ENCODE results near the gene INSL3. TPM values are rescaled to one million over a fixed set of nuclear protein-coding genes. Genes with fewer than 3 reads are reported as not detected.
A peak's percentile ranks its signal among the peaks of the same experiment; 100 is the strongest.

INSL3 gene
- polyA plus RNA-seq, 1 of the 3 experiments (the other 2 are of a cell fraction) = 0.21 TPM

DNA sequence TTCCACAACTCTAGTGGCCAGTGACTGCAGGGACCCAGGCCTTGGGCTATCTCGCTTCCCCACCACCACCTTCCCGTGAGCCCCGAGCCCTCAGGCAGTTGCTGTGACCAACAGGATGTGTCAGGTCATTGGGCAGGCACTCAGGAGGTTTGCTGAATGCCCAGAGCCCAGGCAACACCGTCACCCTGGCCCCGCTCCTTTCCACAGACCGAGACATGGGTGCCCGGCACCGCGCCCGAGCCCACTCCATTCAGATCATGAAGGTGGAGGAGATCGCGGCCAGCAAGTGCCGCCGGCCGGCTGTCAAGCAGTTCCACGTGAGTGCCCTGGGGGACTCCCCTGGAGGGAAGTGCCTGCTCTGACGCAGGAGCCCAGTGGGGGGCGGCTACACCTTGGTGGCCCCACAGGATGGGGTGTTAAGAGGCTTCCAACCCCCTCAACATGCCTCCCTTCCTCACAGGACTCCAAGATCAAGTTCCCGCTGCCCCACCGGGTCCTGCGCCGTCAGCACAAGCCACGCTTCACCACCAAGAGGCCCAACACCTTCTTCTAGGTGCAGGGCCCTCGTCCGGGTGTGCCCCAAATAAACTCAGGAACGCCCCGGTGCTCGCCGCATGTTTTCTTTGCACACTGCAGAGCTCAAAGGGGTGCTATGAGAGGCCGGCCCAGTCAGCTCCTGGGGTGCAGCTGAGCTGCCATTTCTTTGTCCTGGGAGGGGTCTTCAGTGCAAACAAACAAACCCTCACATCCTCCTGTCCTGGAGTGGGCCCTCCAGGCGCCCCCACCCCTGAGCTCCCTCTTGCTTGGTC lies 41.6 kb upstream of the INSL3 start:
- no peak overlapping the region for H2AFZ ChIP-seq (ENCODE audit: low read depth)
- no peaks in the 10 kb centered on the region for H3K27me3 ChIP-seq (ENCODE audit: insufficient read depth)
- H3K36me3 ChIP-seq (replicated peaks in 1 of 2; ENCODE audit: control insufficient read depth in 1 of 2, insufficient read depth in 2 of 2, low read length in 1 of 2) = peaks cover 33 to 50% of the 10 kb centered on the region in 2 experiments
- no peaks in the 10 kb centered on the region for H3K9me3 ChIP-seq
- H4K20me1 ChIP-seq (ENCODE audit: insufficient read depth) = peaks cover 56% of the 10 kb centered on the region
- H3K4me3 ChIP-seq (ENCODE audit: low read depth in 2 of 2, low read length in 1 of 2) = no peak overlapping the region
- ChIA-PET CTCF (interaction anchor here (13.8 kb wide), 1 partner anchor 71 kb away, joined by 139 read pairs; the partner anchor contains the start of gene CCDC124), POLR2A (no interaction called here)
- WGBS (ENCODE audit: low lambda C conversion rate) = 94% methylated on average over 16 of the region's 31 CpGs
- H3K9ac ChIP-seq = no peak overlapping the region
- peaks cover 31% of the 10 kb centered on the region for H3K79me2 ChIP-seq (ENCODE audit: insufficient read depth)
- no peak overlapping the region for H3K27ac ChIP-seq (ENCODE audit: low read depth in 2 of 2, low read length in 1 of 2)
- no peak for TF ChIP-seq RFX5 (IDR thresholded peaks at IDR 0.05; ENCODE audit: low read length)
- TF ChIP-seq FOSL2 (IDR thresholded peaks at IDR 0.05; ENCODE audit: borderline replicate concordance, low read depth) = no peak
- TF ChIP-seq RCOR1 (IDR thresholded peaks at IDR 0.05; ENCODE audit: low read length) = no peak
- no peak for DNase-seq
- H3F3A ChIP-seq (replicated peaks; ENCODE audit: insufficient read depth) = peaks cover 34% of the 10 kb centered on the region
- no peaks in the 10 kb centered on the region for H3K9me2 ChIP-seq
- peaks cover 0 to 17% of the 10 kb centered on the region in 2 experiments; a peak in 1 of 4 replicates for H3K4me1 ChIP-seq (ENCODE audit: control insufficient read depth in 1 of 2, insufficient read depth in 2 of 2, low read depth in 1 of 2, low read length in 1 of 2)
- no peak overlapping the region for H3K4me2 ChIP-seq

DNA sequence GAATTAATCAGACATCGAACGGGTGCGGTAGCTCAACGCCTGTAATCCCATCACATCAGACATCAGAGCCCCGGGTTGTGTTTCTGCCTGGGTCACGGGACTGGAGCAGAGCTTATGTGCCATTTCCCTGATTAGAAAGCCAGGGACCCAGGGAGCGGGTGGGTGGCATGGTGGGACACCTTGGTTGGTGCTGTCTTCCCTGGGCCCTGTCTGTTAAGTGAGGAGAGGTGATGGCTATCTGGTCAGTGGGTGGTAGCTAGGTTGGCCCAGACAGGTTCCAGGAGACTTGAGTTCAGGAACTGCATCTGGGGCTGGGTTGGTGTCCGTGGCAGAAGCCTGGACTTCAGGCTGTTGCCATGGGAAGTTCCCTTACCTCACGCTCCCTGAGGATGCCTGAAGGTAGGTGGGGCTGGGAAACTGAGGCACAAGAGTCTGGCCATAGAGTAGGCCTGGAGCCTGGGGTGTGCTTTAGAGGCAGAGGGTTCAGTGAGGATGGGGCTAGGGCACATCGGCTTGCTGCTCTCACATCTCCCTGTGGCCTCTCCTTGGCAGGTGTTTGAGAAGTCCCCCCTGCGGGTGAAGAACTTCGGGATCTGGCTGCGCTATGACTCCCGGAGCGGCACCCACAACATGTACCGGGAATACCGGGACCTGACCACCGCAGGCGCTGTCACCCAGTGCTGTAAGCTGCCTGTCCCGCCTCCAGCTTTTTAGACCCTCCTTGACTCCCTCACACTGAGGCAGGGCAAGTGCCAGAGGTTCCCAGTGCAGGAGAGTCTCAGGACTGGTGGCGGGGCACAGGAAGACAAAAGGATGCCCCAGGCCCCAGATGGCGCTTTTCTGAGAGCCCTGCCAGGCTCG lies 40.5 kb upstream of the INSL3 start:
- CTCF ChIA-PET = interaction anchor here (0.9 to 13.8 kb wide), 3 partner anchors 9 to 135 kb away, joined by 4 to 139 read pairs (median 7); partner anchors contain the start of gene CCDC124
- Histone ChIP-seq H2AFZ (ENCODE audit: low read depth) (no peak overlapping the region), H3K36me3 (replicated peaks in 1 of 2; ENCODE audit: control insufficient read depth in 1 of 2, insufficient read depth in 2 of 2, low read length in 1 of 2) (peaks cover 33 to 50% of the 10 kb centered on the region in 2 experiments), H3K9me2 (no peaks in the 10 kb centered on the region), H3K4me1 (ENCODE audit: control insufficient read depth in 1 of 2, insufficient read depth in 2 of 2, low read depth in 1 of 2, low read length in 1 of 2) (peaks cover 0 to 17% of the 10 kb centered on the region in 2 experiments; a peak in 1 of 4 replicates), H3K4me3 (ENCODE audit: low read depth in 2 of 2, low read length in 1 of 2) (peak overlapping the region; percentile 86 to 91), H3K79me2 (ENCODE audit: insufficient read depth) (peaks cover 31% of the 10 kb centered on the region), H3K27ac (ENCODE audit: low read depth in 2 of 2, low read length in 1 of 2) (peak overlapping the region in 1 of 2 experiments; percentile 62; a peak in 2 of 4 replicates), H3K4me2 (peak overlapping the region; percentile 99), H4K20me1 (ENCODE audit: insufficient read depth) (peaks cover 56% of the 10 kb centered on the region), H3K9me3 (no peaks in the 10 kb centered on the region), H3K27me3 (ENCODE audit: insufficient read depth) (no peaks in the 10 kb centered on the region), H3F3A (replicated peaks; ENCODE audit: insufficient read depth) (peaks cover 32% of the 10 kb centered on the region), H3K9ac (peak overlapping the region; percentile 91)
- no peak for DNase-seq
- no peak for TF ChIP-seq FOXJ3 (CRISPR knock-in tag; IDR thresholded peaks at IDR 0.05)
- TF ChIP-seq GATA2 (CRISPR knock-in tag; IDR thresholded peaks at IDR 0.05) = no peak
- TF ChIP-seq, protein P1, sequence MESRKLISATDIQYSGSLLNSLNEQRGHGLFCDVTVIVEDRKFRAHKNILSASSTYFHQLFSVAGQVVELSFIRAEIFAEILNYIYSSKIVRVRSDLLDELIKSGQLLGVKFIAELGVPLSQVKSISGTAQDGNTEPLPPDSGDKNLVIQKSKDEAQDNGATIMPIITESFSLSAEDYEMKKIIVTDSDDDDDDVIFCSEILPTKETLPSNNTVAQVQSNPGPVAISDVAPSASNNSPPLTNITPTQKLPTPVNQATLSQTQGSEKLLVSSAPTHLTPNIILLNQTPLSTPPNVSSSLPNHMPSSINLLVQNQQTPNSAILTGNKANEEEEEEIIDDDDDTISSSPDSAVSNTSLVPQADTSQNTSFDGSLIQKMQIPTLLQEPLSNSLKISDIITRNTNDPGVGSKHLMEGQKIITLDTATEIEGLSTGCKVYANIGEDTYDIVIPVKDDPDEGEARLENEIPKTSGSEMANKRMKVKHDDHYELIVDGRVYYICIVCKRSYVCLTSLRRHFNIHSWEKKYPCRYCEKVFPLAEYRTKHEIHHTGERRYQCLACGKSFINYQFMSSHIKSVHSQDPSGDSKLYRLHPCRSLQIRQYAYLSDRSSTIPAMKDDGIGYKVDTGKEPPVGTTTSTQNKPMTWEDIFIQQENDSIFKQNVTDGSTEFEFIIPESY (IDR thresholded peaks at IDR 0.05; ENCODE audit: borderline replicate concordance, low read depth) = no peak
- TF ChIP-seq RAD21 (IDR thresholded peaks at IDR 0.05; ENCODE audit: low read length) = no peak
- TF ChIP-seq TEAD4 (IDR thresholded peaks at IDR 0.05; ENCODE audit: borderline replicate concordance, insufficient read depth) = no peak
- TF ChIP-seq, protein P2, sequence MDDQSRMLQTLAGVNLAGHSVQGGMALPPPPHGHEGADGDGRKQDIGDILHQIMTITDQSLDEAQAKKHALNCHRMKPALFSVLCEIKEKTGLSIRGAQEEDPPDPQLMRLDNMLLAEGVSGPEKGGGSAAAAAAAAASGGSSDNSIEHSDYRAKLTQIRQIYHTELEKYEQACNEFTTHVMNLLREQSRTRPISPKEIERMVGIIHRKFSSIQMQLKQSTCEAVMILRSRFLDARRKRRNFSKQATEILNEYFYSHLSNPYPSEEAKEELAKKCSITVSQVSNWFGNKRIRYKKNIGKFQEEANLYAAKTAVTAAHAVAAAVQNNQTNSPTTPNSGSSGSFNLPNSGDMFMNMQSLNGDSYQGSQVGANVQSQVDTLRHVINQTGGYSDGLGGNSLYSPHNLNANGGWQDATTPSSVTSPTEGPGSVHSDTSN (IDR thresholded peaks at IDR 0.05) = no peak
- no peak for TF ChIP-seq GABPA (IDR thresholded peaks at IDR 0.05; ENCODE audit: low read depth)
- TF ChIP-seq TAF1 (IDR thresholded peaks at IDR 0.05; ENCODE audit: borderline replicate concordance, low read depth, low read length) = no peak
- TF ChIP-seq NRF1 (IDR thresholded peaks at IDR 0.05; ENCODE audit: low read depth, low read length) = no peak
- TF ChIP-seq CHD2 (IDR thresholded peaks at IDR 0.05; ENCODE audit: low read length, partially characterized antibody) = no peak
- no peak for TF ChIP-seq FOXM1 (IDR thresholded peaks at IDR 0.05; ENCODE audit: low read depth)
- TF ChIP-seq ELF1 (IDR thresholded peaks at IDR 0.05) = no peak
- TF ChIP-seq EZH2phosphoT487 (IDR thresholded peaks at IDR 0.05; ENCODE audit: borderline replicate concordance, low read depth) = no peak
- whole genome bisulfite sequencing (ENCODE audit: low lambda C conversion rate) = 57% methylated on average over 9 of the region's 23 CpGs
- POLR2A ChIA-PET = interaction anchor here (1.0 kb wide), 1 partner anchor 12 kb away, joined by 3 read pairs; no protein-coding TSS in a partner anchor

Data from SK-N-SH (cell line).